Neural cell (in vitro differentiated cells): ENCODE measurements around the gene KLF5. TPM values are rescaled to one million over a fixed set of nuclear protein-coding genes. Genes with fewer than 3 reads are reported as not detected.

Source experiments
- H2AFZ ChIP-seq: fragments of 200-600, 300-800 bp; sonication (generic), shearing (Covaris generic); 2 replicates; pipeline ENCODE4 v1.6.0; 2014; ENCODE audit warnings: low read depth, mild to moderate bottlenecking, antibody characterized with exemption, low read length, moderate library complexity
- H3F3A ChIP-seq: fragments of 200-600 bp; shearing (Covaris generic); 2 replicates; pipeline ENCODE4 v1.6.1; 2016; ENCODE audit warnings: mild to moderate bottlenecking, moderate library complexity, mixed read lengths, antibody characterized with exemption, low read length; ENCODE audit not compliant: insufficient read depth, poor library complexity, severe bottlenecking
- H3K27ac ChIP-seq: fragments of 200-600, 300-800 bp; sonication (generic), shearing (Covaris generic); 2 replicates; pipeline ENCODE4 v1.5.1; 2014; ENCODE audit warnings: mild to moderate bottlenecking, low read length, moderate library complexity
- H3K27me3 ChIP-seq: fragments of 300-800, 200-600 bp; sonication (generic), shearing (Covaris generic); 2 replicates; pipeline ENCODE4 v1.6.0; 2014; ENCODE audit warnings: mild to moderate bottlenecking, low read depth, low read length, moderate library complexity; ENCODE audit not compliant: insufficient read depth
- H3K36me3 ChIP-seq: fragments of 300-800, 200-600 bp; sonication (generic), shearing (Covaris generic); 2 replicates; pipeline ENCODE4 v1.5.1; 2014; ENCODE audit warnings: mild to moderate bottlenecking, antibody characterized with exemption, low read length, moderate library complexity; ENCODE audit not compliant: insufficient read depth
- H3K4me2 ChIP-seq: fragments of 300-800, 200-600 bp; sonication (generic), shearing (Covaris generic); 2 replicates; pipeline ENCODE4 v1.6.0; 2014; ENCODE audit warnings: mild to moderate bottlenecking, low read length
- H3K4me3 ChIP-seq: fragments of 300-800, 200-600 bp; sonication (generic), shearing (Covaris generic); 2 replicates; pipeline ENCODE4 v1.5.1; 2014; ENCODE audit warnings: mild to moderate bottlenecking, low read length, moderate library complexity
- H3K79me2 ChIP-seq: fragments of 200-600 bp; shearing (Covaris generic); replicated peaks from 2 replicates; pipeline ENCODE4 v1.6.0; 2014; ENCODE audit warnings: mild to moderate bottlenecking, low read length, moderate library complexity; ENCODE audit not compliant: insufficient read depth
- H3K9ac ChIP-seq: fragments of 300-800, 200-600 bp; sonication (generic), shearing (Covaris generic); 2 replicates; pipeline ENCODE4 v1.6.1; 2016; ENCODE audit warnings: mild to moderate bottlenecking, low read length, mixed read lengths
- H3K9me2 ChIP-seq: fragments of 200-600 bp; shearing (Covaris generic); 2 replicates; pipeline ENCODE4 v1.6.1; 2016; ENCODE audit warnings: mild to moderate bottlenecking, low read length, mixed read lengths; ENCODE audit not compliant: insufficient read depth
- H3K9me3 ChIP-seq: fragments of 200-600, 300-800 bp; sonication (generic), shearing (Covaris generic); 2 replicates; pipeline ENCODE4 v1.6.1; 2016; ENCODE audit warnings: mild to moderate bottlenecking, mixed run types, low read length, moderate library complexity, mixed read lengths
- H4K20me1 ChIP-seq: fragments of 200-600 bp; shearing (Covaris generic); 2 replicates; pipeline ENCODE4 v1.6.1; 2016; ENCODE audit warnings: mild to moderate bottlenecking, mixed run types; ENCODE audit not compliant: insufficient read depth
- EP300 ChIP-seq: fragments of 450-650 bp; conservative IDR thresholded peaks from 2 replicates; pipeline ENCODE4 v1.6.1; 2014; ENCODE audit warnings: antibody characterized with exemption, mild to moderate bottlenecking, moderate library complexity; ENCODE audit not compliant: poor library complexity, severe bottlenecking
- EZH2 ChIP-seq: fragments of 200-600, 300-800 bp; shearing (Covaris generic), sonication (generic); IDR thresholded peaks from 2 replicates; pipeline ENCODE4 v1.6.1; 2014; ENCODE audit warnings: antibody characterized with exemption, low read length, borderline replicate concordance, mild to moderate bottlenecking; ENCODE audit not compliant: insufficient read depth, poor library complexity, severe bottlenecking
- MXI1 ChIP-seq: fragments of 450-650 bp; conservative IDR thresholded peaks from 2 replicates; pipeline ENCODE4 v1.6.1; 2014; ENCODE audit warnings: antibody characterized with exemption, mild to moderate bottlenecking; ENCODE audit not compliant: poor library complexity, severe bottlenecking
- POLR2AphosphoS5 ChIP-seq: IDR thresholded peaks from 2 replicates; pipeline ENCODE4 v1.6.1; 2012
- RAD21 ChIP-seq: fragments of 450-650 bp; conservative IDR thresholded peaks from 2 replicates; pipeline ENCODE4 v1.6.1; 2014; ENCODE audit warnings: antibody characterized with exemption, mild to moderate bottlenecking, moderate library complexity
- SMC3 ChIP-seq: fragments of 450-650 bp; conservative IDR thresholded peaks from 2 replicates; pipeline ENCODE4 v1.6.1; 2014; ENCODE audit warnings: antibody characterized with exemption, mild to moderate bottlenecking, moderate library complexity; ENCODE audit not compliant: poor library complexity
- TAF1 ChIP-seq: IDR thresholded peaks from 2 replicates; pipeline ENCODE4 v1.6.1; 2012; ENCODE audit warnings: low read depth
- polyA plus RNA-seq: library from polyadenylated mRNA; depleted of rRNA; stranded (reverse); fragments of >200 nt; gene quantifications from 2 replicates; pipeline ENCODE4 v1.2.3, GENCODE V29; 2014
- TF ChIP-seq, protein P1 (sequence below): IDR thresholded peaks from 2 replicates; pipeline ENCODE4 v1.6.1; 2012; ENCODE audit warnings: borderline replicate concordance
- TF ChIP-seq, protein P2 (sequence below): fragments of 450-650 bp; IDR thresholded peaks from 2 replicates; pipeline ENCODE4 v1.5.1; 2014; ENCODE audit warnings: antibody characterized with exemption, mild to moderate bottlenecking, moderate library complexity; ENCODE audit not compliant: poor library complexity, severe bottlenecking

The KLF5 gene
- polyA plus RNA-seq, 1 donor from 2014 or later: 0.26 TPM

GRCh38 chr13:73090116-73090822, 31.5 kb downstream of the KLF5 start:
- peaks cover 2% of the 10 kb centered on the region for H3K9me3 ChIP-seq
- H3K9me2 ChIP-seq: no peaks in the 10 kb centered on the region
- no peak overlapping the region for H3K4me2 ChIP-seq
- no peaks in the 10 kb centered on the region for H3K36me3 ChIP-seq
- no peaks in the 10 kb centered on the region for H3F3A ChIP-seq
- H3K9ac ChIP-seq: no peak overlapping the region
- no peak overlapping the region for H3K27ac ChIP-seq
- H3K79me2 ChIP-seq: no peaks in the 10 kb centered on the region
- TF ChIP-seq TAF1: no peak
- TF ChIP-seq, protein P1, sequence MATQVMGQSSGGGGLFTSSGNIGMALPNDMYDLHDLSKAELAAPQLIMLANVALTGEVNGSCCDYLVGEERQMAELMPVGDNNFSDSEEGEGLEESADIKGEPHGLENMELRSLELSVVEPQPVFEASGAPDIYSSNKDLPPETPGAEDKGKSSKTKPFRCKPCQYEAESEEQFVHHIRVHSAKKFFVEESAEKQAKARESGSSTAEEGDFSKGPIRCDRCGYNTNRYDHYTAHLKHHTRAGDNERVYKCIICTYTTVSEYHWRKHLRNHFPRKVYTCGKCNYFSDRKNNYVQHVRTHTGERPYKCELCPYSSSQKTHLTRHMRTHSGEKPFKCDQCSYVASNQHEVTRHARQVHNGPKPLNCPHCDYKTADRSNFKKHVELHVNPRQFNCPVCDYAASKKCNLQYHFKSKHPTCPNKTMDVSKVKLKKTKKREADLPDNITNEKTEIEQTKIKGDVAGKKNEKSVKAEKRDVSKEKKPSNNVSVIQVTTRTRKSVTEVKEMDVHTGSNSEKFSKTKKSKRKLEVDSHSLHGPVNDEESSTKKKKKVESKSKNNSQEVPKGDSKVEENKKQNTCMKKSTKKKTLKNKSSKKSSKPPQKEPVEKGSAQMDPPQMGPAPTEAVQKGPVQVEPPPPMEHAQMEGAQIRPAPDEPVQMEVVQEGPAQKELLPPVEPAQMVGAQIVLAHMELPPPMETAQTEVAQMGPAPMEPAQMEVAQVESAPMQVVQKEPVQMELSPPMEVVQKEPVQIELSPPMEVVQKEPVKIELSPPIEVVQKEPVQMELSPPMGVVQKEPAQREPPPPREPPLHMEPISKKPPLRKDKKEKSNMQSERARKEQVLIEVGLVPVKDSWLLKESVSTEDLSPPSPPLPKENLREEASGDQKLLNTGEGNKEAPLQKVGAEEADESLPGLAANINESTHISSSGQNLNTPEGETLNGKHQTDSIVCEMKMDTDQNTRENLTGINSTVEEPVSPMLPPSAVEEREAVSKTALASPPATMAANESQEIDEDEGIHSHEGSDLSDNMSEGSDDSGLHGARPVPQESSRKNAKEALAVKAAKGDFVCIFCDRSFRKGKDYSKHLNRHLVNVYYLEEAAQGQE: no peak
- TF ChIP-seq RAD21: no peak
- TF ChIP-seq, protein P2, sequence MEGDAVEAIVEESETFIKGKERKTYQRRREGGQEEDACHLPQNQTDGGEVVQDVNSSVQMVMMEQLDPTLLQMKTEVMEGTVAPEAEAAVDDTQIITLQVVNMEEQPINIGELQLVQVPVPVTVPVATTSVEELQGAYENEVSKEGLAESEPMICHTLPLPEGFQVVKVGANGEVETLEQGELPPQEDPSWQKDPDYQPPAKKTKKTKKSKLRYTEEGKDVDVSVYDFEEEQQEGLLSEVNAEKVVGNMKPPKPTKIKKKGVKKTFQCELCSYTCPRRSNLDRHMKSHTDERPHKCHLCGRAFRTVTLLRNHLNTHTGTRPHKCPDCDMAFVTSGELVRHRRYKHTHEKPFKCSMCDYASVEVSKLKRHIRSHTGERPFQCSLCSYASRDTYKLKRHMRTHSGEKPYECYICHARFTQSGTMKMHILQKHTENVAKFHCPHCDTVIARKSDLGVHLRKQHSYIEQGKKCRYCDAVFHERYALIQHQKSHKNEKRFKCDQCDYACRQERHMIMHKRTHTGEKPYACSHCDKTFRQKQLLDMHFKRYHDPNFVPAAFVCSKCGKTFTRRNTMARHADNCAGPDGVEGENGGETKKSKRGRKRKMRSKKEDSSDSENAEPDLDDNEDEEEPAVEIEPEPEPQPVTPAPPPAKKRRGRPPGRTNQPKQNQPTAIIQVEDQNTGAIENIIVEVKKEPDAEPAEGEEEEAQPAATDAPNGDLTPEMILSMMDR: no peak
- TF ChIP-seq EZH2: no peak
- TF ChIP-seq EP300: no peak
- no peak for TF ChIP-seq SMC3
- no peak for TF ChIP-seq POLR2AphosphoS5
- TF ChIP-seq MXI1: no peak
- H3K27me3 ChIP-seq: no peaks in the 10 kb centered on the region
- H4K20me1 ChIP-seq: no peaks in the 10 kb centered on the region
- no peak overlapping the region for H3K4me3 ChIP-seq
- H2AFZ ChIP-seq: no peak overlapping the region

DNA sequence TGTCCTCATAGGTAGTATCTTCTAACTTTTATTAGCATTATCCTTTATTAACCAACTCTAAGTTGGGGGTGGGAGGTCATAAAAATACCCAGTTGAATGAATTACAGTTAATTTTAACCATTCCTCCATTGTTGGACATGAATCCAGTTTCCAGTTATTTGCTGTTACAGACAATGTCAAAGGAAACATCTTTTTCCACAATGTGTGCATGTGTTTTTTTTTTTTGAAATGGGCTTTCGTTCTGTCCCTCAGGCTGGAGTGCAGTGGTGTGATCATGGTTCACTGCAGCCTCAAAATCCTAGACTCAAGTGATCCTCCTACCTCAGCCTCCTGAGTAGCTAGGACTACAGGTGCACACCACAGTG, 32.0 kb downstream of the KLF5 start:
- H3K36me3 ChIP-seq: no peaks in the 10 kb centered on the region
- H3K27me3 ChIP-seq: no peaks in the 10 kb centered on the region
- H3K9me2 ChIP-seq: no peaks in the 10 kb centered on the region
- H3K79me2 ChIP-seq: no peaks in the 10 kb centered on the region
- peaks cover 2% of the 10 kb centered on the region for H3K9me3 ChIP-seq
- no peaks in the 10 kb centered on the region for H3F3A ChIP-seq
- H3K4me2 ChIP-seq: no peak overlapping the region
- no peaks in the 10 kb centered on the region for H4K20me1 ChIP-seq
- no peak overlapping the region for H2AFZ ChIP-seq
- no peak overlapping the region for H3K27ac ChIP-seq
- H3K9ac ChIP-seq: no peak overlapping the region
- no peak overlapping the region for H3K4me3 ChIP-seq
- TF ChIP-seq MXI1: no peak
- TF ChIP-seq EZH2: no peak
- TF ChIP-seq SMC3: no peak
- TF ChIP-seq EP300: no peak
- TF ChIP-seq, protein P1: no peak
- TF ChIP-seq, protein P2: no peak
- no peak for TF ChIP-seq RAD21
